Measurements from ENCODE around the gene PRTN3.

The PRTN3 gene

GRCh38 chr19:892243-892893 is 51.6 kb downstream of the PRTN3 start:
- POLR2A ChIA-PET: interaction anchor here (1.7 kb wide), 1 partner anchor 9 kb away, joined by 4 read pairs; no protein-coding TSS in a partner anchor
- no peak for DNase-seq (ENCODE audit: extremely low spot score)
- CTCF ChIA-PET: interaction anchor here (0.6 to 1.3 kb wide), 2 partner anchors 36 to 123 kb away, joined by 3 read pairs; no protein-coding TSS in a partner anchor
- TF ChIP-seq FOXK2 (IDR thresholded peaks at IDR 0.05): no peak
- no peak for TF ChIP-seq FOXA1 (IDR thresholded peaks at IDR 0.05)
- TF ChIP-seq TARDBP (IDR thresholded peaks at IDR 0.05): no peak
- TF ChIP-seq NFRKB (IDR thresholded peaks at IDR 0.05): no peak
- no peak for TF ChIP-seq ARNT (IDR thresholded peaks at IDR 0.05)
- TF ChIP-seq SP1 (IDR thresholded peaks at IDR 0.05): no peak
- TF ChIP-seq LEF1 (IDR thresholded peaks at IDR 0.05; ENCODE audit: borderline replicate concordance): no peak
- no peak for TF ChIP-seq L3MBTL2 (conservative IDR thresholded peaks at IDR 0.05)
- no peak for TF ChIP-seq BHLHE40 (IDR thresholded peaks at IDR 0.05; ENCODE audit: borderline replicate concordance)
- TF ChIP-seq ZNF384 (IDR thresholded peaks at IDR 0.05): no peak
- TF ChIP-seq HDGF (IDR thresholded peaks at IDR 0.05; ENCODE audit: borderline replicate concordance): no peak
- TF ChIP-seq FOXM1 (IDR thresholded peaks at IDR 0.05; ENCODE audit: borderline replicate concordance): no peak
- no peak for TF ChIP-seq CTBP1 (IDR thresholded peaks at IDR 0.05; ENCODE audit: borderline replicate concordance)
- TF ChIP-seq ELF4 (IDR thresholded peaks at IDR 0.05): no peak
- TF ChIP-seq SUZ12 (IDR thresholded peaks at IDR 0.05): no peak
- no peak for TF ChIP-seq PKNOX1 (IDR thresholded peaks at IDR 0.05)

- DNase-seq (ENCODE audit: extremely low spot score): peak; percentile 99
- ChIA-PET POLR2A (interaction anchor here (0.7 to 1.7 kb wide), 3 partner anchors 10 to 14 kb away, joined by 3 to 4 read pairs (median 4); no protein-coding TSS in a partner anchor), CTCF (interaction anchor here (0.6 to 1.3 kb wide), 3 partner anchors 9 to 123 kb away, joined by 3 to 4 read pairs (median 3); no protein-coding TSS in a partner anchor)
- TF ChIP-seq TARDBP (IDR thresholded peaks at IDR 0.05): peak; percentile 33; the same call in 1 of the 2 replicates
- no peak for TF ChIP-seq FOXK2 (IDR thresholded peaks at IDR 0.05)
Measured at GRCh38 chr19:892894-893689, 52.3 kb downstream of the PRTN3 start, which contains the start of the genes MED16 and RNU6-9. Gene MED16, minus strand, starts transcription at chr19:893187. Its CDS starts 2,056 bp downstream, at chr19:891131. Gene RNU6-9, plus strand, starts transcription at chr19:893484.

DNA sequence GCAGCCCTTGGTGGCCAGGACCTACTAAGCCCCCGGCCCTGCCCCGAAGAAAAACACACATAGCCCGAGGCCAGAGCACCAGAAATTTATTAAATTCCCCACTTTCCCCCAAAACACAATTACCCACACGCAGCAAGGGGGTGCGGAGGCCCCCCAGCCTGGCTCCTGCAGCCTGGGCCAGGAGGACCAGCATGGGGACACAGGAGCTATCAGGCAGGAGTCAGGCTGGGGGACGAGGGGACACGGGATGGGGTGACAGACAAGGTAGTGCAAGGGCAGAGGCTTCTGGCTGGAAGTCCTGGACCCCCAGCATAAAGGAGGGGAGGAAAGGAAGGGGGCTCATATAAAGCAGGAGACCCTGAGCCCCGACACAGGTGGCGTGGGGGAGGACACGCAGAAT is 55.6 kb downstream of the PRTN3 start:
- no peak for DNase-seq (ENCODE audit: extremely low spot score)
- POLR2A ChIA-PET: no interaction called here
- no peak for TF ChIP-seq NFRKB (IDR thresholded peaks at IDR 0.05)
- TF ChIP-seq TARDBP (IDR thresholded peaks at IDR 0.05): no peak
- TF ChIP-seq LEF1 (IDR thresholded peaks at IDR 0.05; ENCODE audit: borderline replicate concordance): no peak
- no peak for TF ChIP-seq FOXA1 (IDR thresholded peaks at IDR 0.05)
- TF ChIP-seq ELF4 (IDR thresholded peaks at IDR 0.05): no peak
- TF ChIP-seq HDGF (IDR thresholded peaks at IDR 0.05; ENCODE audit: borderline replicate concordance): no peak
- TF ChIP-seq ZNF384 (IDR thresholded peaks at IDR 0.05): no peak
- TF ChIP-seq L3MBTL2 (conservative IDR thresholded peaks at IDR 0.05): no peak
- no peak for TF ChIP-seq CTBP1 (IDR thresholded peaks at IDR 0.05; ENCODE audit: borderline replicate concordance)
- TF ChIP-seq ARNT (IDR thresholded peaks at IDR 0.05): no peak
- no peak for TF ChIP-seq FOXM1 (IDR thresholded peaks at IDR 0.05; ENCODE audit: borderline replicate concordance)
- no peak for TF ChIP-seq FOXK2 (IDR thresholded peaks at IDR 0.05)
- no peak for TF ChIP-seq SUZ12 (IDR thresholded peaks at IDR 0.05)
- no peak for TF ChIP-seq PKNOX1 (IDR thresholded peaks at IDR 0.05)
- TF ChIP-seq BHLHE40 (IDR thresholded peaks at IDR 0.05; ENCODE audit: borderline replicate concordance): no peak
- no peak for TF ChIP-seq SP1 (IDR thresholded peaks at IDR 0.05)
- CTCF ChIA-PET: no interaction called here

- ChIA-PET CTCF (no interaction called here), POLR2A (no interaction called here)
- DNase-seq (ENCODE audit: extremely low spot score): no peak
- TF ChIP-seq L3MBTL2 (conservative IDR thresholded peaks at IDR 0.05): no peak
Measured at GRCh38 chr19:896999-897398, 56.2 kb downstream of the PRTN3 start.

DNA sequence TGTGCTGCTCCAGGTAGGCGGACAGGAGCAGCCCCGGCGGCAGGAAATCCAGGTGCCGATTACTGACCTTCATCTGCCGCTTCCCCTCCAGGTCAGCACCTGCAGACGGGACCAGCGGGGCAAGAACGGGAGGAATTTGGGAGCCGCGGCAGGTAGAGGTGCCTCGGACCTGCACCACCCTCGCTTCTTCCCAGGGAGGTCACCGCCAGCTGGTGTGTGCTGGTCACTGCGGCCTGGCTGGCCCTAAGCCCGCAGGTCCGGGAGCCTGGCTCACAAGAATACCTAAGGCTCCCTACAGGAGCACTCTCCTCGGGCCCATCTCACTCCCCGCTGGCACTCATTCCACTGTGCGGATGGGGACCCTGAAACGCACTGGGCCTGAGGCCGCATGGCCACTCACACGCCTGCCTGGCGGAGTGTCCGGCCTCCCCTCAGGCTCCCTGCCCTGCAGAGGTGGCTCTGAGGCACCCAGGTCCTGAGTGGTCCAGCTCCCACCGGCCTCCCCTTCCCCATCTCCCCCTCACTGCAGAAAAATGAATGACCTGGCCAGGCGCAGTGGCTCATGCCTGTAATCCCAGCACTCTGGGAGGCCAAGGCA is 56.7 kb downstream of the PRTN3 start:
- DNase-seq (ENCODE audit: extremely low spot score): no peak
- no peak for TF ChIP-seq SP1 (IDR thresholded peaks at IDR 0.05)
- TF ChIP-seq FOXK2 (IDR thresholded peaks at IDR 0.05): no peak
- TF ChIP-seq ZNF384 (IDR thresholded peaks at IDR 0.05): no peak
- no peak for TF ChIP-seq SUZ12 (IDR thresholded peaks at IDR 0.05)
- no peak for TF ChIP-seq PKNOX1 (IDR thresholded peaks at IDR 0.05)
- CTCF ChIA-PET: no interaction called here
- POLR2A ChIA-PET: no interaction called here
